ENCODE results near the gene HOXC13. TPM values are rescaled to one million over a fixed set of nuclear protein-coding genes. Genes with fewer than 3 reads are reported as not detected.

Gene HOXC13
- total RNA-seq, 1 donor from 2014 or later: not detected

GRCh38 chr12:53982648-53983567 lies 44.3 kb downstream of the HOXC13 start:
- Histone ChIP-seq H3K27ac (no peak overlapping the region), H3K27me3 (peaks cover 99% of the 10 kb centered on the region)
- intact Hi-C loops (cut with DNase I): no loop called here

GRCh38 chr12:53983568-53983949 lies 44.9 kb downstream of the HOXC13 start:
- TF ChIP-seq CTCF (IDR thresholded peaks at IDR 0.05): no peak
- intact Hi-C loops (cut with DNase I): no loop called here
- H3K9me3 ChIP-seq: no peaks in the 10 kb centered on the region
- H3K36me3 ChIP-seq: no peaks in the 10 kb centered on the region
- DNase-seq (no peak), ATAC-seq (no peak)
- no peak overlapping the region for H3K4me3 ChIP-seq
- peaks cover 7% of the 10 kb centered on the region for H3K4me1 ChIP-seq
- peaks cover 99% of the 10 kb centered on the region for H3K27me3 ChIP-seq
- no peak overlapping the region for H3K27ac ChIP-seq

More at GRCh38 chr12:53982648-53983567, 44.3 kb downstream of the HOXC13 start:
- H3K36me3 ChIP-seq: no peaks in the 10 kb centered on the region
- no peak overlapping the region for H3K4me3 ChIP-seq
- ATAC-seq (no peak), DNase-seq (no peak)
- no peaks in the 10 kb centered on the region for H3K9me3 ChIP-seq
- no peak for TF ChIP-seq CTCF (IDR thresholded peaks at IDR 0.05)
- peaks cover 7% of the 10 kb centered on the region for H3K4me1 ChIP-seq

GRCh38 chr12:53983950-53984572 lies 45.4 kb downstream of the HOXC13 start:
- H3K27me3 ChIP-seq: peaks cover 99% of the 10 kb centered on the region
- no peaks in the 10 kb centered on the region for H3K9me3 ChIP-seq
- H3K27ac ChIP-seq: no peak overlapping the region
- no peak for TF ChIP-seq CTCF (IDR thresholded peaks at IDR 0.05)
- H3K4me3 ChIP-seq: no peak overlapping the region
- intact Hi-C loops (cut with DNase I): no loop called here
- no peaks in the 10 kb centered on the region for H3K36me3 ChIP-seq
- DNase-seq: peak; percentile 52
- peaks cover 9% of the 10 kb centered on the region for H3K4me1 ChIP-seq
- ATAC-seq: no peak

- H3K27me3 ChIP-seq: peaks cover 100% of the 10 kb centered on the region
- peaks cover 15% of the 10 kb centered on the region for H3K4me1 ChIP-seq
- peak; percentile 31 for TF ChIP-seq CTCF (IDR thresholded peaks at IDR 0.05)
- ATAC-seq (peak; percentile 55), DNase-seq (peak; percentile 75)
- H3K9me3 ChIP-seq: no peaks in the 10 kb centered on the region
- intact Hi-C loops (cut with DNase I): no loop called here
- no peaks in the 10 kb centered on the region for H3K36me3 ChIP-seq
- no peak within 1 kb of the TSS for H3K4me3 ChIP-seq
- no peak within 1 kb of the TSS for H3K27ac ChIP-seq
Observed at GRCh38 chr12:53984901-53985691, 46.5 kb downstream of the HOXC13 start, which contains the start of gene HOXC10. Gene HOXC10 (plus strand): TSS chr12:53985146. CDS start chr12:53985260, 114 bp downstream.

GRCh38 chr12:53985692-53985993 lies 47.0 kb downstream of the HOXC13 start:
- Histone ChIP-seq H3K27me3 (peaks cover 100% of the 10 kb centered on the region), H3K4me1 (peaks cover 15% of the 10 kb centered on the region), H3K36me3 (no peaks in the 10 kb centered on the region), H3K27ac (no peak overlapping the region), H3K9me3 (no peaks in the 10 kb centered on the region), H3K4me3 (no peak overlapping the region)
- intact Hi-C loops (cut with DNase I): no loop called here
- TF ChIP-seq CTCF (IDR thresholded peaks at IDR 0.05): no peak
- no peak for DNase-seq
- no peak for ATAC-seq
